Stimulated activated CD4-positive, alpha-beta T cell treated with anti-CD3 and anti-CD28 coated beads, TNF-alpha, amount 100 ng/mL, for 4 hours (primary cell): ENCODE data around the gene DIAPH2.

Experiments
- DNase-seq, 3 experiments: peaks; one replicate each; pipeline ENCODE4 v3.0.0-alpha.2; 2020; ENCODE audit warnings: low read depth in 3 of 3

DIAPH2 gene

DNA sequence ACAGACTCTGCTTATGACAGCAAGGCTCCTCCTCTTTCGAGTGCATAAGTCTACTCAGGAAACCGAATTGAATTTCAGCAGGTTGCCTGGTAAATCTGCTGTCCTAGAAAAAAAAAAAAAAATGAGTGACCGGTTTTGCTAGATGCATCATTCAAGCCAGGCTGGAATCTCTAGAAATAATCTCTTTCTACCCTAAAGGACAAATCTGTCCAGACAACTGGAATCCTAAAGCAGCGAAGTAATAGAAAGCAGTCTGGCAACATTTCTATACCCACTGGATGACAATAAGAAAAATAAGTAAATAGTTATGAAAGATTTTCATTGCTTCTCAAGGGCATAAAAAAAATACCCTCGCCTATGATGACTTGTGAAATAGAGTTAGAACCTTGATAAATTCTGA lies 902.5 kb downstream of the DIAPH2 start:
- DNase-seq: no peak

DNA sequence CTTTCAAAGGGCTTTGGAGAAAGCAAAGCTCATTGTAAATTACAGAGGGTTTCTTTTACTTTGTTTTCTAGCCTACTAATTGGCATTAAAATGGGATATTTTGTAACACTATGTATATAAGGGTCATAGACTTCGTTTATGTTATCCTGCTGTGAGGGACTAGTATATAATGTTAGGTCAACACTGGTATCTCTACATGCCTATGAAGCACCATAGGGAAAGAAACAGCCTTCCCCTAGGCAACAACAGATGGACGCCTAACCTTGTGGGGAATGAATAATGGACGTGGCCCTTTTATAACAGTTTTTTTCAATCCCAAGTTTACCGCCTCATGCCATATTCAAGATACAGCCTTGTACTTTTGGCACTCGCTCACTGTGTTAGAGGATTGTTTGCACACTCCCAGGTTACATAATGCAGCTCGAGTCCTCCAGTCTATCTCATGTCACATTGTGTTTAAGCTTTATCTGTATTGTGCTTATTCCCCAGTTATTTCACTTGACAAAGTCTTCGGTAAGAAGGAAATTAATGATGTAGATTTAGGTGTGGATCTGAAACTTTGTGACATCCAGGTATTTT lies 910.1 kb downstream of the DIAPH2 start:
- DNase-seq: no peak

DNA sequence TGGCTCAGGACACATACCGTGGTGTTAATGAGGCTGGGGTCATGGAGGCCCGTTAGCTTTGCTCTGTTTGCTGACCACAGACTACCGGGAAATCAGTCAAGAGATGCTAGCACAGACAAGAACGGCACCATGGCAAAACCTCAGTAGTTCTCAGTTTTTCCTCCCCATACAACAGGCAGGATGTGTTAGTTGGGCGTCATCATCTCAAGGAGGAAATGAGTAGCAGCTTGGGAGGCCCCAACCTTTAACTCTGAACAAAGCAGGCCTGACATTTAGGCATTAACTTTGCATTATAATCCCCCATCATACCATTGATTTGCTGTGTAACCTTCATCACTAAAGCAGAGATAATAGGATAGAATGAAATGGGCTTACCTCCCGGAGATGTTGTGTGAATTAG lies 913.3 kb downstream of the DIAPH2 start:
- DNase-seq: no peak

DNA sequence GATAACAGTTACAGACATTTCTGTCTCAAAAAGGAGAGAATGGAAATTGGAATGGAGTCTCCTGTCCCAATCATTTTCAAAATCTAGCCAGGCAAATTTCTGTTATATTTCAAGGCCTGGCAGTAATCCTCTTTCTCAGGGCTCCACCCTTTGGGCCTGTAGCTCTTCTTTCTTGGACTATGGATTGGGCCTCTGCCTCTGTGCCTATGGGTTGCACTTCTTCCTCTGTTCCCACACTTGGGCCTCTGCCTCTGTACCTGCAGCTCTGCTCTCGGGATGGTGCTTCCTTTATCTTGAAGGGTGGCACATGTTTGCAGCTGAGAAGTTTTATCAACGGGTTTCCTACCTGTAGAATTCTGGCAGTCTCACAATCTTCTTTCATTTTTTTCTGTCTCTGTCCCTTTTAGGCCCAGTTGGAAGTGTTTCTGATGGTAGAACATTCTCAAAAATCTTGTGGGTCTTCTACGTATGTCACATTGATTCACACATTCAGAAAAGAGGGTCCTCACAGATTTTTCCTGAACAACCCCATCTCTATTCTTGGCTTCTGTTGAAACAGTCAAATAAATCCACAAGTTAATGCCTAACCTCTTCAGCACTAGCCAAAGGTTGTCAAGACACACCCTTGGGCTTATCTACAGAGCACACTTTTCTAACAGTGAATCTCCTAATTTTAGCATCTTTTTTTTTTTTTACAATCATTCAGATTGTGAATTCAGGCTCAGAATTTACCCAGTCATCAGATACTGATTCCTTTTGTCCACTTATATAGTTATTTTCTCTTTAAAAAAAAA lies 918.0 kb downstream of the DIAPH2 start:
- DNase-seq: no peak

DNA sequence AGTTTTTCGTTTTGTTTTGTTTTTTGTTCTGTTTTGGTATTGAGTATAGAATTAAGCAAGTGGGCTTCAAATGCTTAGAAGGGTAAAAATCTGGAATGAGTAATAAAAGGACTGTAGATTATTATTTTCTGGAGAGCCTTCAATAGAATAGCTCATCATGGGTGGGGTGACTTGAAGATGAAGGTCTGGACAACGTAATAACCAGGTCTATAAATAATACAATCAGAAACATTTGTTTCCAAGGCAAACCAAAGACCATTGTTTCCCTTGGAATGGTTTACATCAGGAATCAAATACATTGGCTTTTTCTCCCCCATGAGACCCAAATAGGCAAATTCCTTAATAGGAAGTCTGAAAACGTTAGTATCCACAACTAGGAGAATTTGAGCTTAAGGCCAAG lies 920.6 kb downstream of the DIAPH2 start:
- DNase-seq: no peak

DNA sequence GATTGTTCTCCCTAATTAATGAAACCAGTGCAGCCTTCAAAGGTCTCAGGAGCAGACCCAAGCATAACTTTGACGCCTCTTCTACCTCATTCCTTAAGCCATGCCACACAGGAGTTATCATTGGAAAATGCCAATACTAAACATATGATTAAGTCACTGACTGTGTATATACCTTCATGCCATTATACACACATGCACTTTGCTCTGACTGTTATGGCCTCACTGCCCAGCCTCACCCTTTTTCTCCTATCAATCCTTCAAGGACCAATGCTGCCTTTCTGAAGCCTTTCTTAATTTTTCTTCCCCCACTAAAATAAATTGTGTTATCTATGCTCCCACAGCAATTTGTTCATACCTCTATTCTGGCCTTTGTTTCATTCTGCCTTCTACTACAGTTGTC lies 924.7 kb downstream of the DIAPH2 start:
- no peak for DNase-seq

DNA sequence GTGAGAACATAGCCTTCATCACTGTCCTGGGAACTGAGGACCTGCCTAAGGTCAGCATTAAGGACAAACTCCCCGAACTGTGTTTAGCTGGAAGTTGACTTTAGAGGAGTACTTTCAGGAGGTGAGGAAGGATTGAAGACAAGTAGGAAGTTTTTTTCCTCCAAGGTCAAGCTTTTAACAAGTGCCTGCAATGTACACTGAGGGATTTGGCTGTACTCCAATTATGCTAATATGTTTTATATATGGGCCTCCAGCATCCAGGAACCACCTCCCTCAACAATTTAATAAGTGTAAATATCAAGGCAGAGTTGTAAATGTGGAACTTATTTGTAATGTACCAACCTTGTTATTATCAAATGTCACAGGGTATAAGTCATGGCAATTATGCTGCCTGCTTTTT lies 925.3 kb downstream of the DIAPH2 start:
- no peak for DNase-seq

DNA sequence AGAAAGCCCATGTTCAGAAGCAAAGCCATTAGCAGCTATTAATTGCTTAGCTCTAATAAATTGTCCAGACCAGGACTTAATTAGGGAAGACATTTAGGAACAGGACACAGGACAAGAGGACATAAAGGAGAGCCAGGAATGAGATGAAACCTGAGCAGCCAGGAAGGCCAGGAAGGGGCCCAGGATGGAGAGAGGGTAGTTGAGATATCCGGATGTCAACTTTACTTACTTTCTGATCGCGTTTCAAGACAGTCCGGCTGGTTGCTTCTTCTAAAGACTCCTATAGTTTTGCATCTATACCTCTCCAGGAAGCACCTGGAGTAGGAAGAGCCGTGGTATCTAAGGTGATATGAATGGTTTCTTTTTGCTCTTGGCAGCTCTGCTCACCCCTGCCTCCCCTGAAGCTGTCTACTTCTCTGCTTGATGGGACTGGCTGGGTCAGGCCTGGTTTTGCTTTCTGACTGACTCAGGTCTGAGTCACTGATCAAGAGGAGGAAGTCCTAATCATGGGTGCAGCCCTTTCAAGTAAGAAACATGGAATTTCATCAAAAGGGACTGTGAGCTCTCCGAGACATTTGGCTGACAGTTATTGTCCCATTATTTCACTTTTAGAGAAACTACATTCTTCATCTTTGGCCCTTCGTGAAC lies 932.4 kb downstream of the DIAPH2 start:
- DNase-seq: no peak

DNA sequence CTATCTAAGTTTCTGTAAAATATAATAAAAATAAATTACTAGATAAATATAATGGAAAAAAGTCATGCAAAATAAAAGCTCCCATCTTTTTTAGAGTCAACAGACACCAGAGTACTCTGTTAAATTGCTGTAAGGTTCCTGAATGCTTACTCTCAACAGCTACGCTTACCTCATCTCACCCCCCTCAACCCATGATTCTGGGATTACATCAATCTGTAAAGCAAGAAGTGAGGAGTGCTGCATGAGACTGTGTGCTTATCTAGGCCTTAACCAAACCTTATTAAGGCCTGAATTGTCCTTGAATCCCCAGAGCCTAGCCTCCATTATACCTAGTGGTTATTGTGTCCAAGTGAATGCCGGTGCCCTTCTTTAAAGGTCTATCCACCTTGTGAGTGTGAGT lies 934.9 kb downstream of the DIAPH2 start:
- no peak for DNase-seq

DNA sequence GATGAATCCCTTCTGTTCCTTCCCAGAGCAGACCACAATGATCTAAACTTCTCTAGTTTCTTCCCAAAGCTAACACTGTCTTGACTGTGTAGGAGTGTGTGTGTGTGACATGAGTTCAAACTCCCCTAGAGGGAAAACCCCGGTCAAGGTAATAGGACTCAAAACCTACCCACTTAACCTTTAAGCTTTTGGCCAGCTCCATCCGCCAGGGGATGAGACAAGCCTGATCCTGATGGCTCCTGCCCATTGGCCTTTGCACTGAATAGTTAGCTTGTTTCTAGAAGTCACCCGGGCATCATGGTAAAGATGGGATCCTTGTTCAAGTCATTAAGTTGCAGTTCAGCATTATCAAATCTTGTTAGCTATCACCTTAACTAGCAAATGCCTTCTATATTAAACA lies 937.5 kb downstream of the DIAPH2 start:
- DNase-seq: no peak

DNA sequence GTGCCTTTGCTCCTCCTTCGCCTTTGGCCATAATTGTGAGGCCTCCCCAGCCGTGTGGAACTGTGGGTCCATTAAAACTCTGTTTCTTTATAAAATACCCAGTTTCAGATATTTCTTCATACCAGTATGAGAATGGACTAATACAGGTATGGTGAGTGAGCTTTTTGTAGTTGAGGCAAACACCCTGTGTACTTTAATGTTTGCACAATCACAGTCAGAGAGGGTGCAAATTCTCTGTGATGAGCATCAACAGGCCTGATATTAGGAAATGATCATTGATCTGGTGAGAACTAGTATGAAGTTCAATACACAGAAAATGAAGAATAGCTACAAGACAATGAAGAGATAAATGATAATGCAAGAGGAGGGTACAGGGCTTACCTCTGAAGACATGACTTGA lies 943.7 kb downstream of the DIAPH2 start:
- no peak for DNase-seq

DNA sequence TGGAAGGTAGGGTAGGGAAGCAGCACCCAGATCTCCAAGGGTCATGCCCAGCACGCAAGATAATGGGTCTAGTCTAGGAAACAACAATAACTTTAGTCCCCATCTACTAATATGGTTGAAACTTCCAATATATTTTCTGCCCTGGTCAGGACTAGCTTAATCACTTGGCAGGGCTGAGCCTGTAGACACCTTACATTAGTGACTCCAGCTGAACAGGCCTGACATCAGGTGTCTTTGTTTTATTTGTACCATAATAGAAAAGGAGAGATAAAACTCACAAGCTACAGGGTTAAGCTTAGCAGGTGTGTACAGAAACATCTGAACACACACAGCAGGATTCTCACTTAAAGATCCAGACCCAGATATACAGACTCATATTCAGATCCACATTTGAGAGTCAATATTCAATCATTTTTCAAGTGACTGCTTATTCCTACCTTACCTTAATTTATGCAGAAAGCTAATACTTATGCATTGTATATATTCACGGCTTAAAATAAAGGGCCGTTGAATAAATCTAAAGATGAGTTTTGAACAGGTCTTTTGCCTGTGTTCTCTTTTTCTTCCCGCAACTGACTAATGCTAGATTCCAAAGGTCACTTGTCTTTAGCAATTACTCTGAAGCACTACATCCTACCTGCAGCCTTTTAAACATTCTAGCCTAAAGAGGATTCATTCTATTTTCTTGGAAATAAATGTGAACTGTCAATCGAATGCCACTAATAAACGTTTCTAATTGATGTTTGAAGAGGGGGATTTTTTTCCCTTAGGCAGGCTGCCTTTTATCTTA lies 944.4 kb downstream of the DIAPH2 start:
- DNase-seq: no peak

DNA sequence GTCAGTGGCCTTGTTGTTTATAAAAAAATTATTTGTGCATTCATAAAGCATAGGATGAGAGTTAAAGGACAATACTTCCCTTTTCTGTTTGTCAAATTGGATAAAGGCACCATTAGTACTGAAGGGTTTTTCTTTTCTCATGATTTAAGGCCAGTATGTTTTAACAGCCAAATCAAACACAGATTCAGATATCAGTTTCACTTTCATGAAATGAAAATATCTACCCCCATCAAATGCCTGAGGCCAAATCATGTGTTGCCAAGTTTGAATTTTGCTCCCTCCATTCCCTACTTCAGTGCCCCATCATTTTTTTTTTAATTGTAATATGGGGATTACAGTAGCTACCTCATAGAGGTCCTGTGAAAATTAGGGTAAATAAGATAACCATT lies 944.9 kb downstream of the DIAPH2 start:
- no peak for DNase-seq

DNA sequence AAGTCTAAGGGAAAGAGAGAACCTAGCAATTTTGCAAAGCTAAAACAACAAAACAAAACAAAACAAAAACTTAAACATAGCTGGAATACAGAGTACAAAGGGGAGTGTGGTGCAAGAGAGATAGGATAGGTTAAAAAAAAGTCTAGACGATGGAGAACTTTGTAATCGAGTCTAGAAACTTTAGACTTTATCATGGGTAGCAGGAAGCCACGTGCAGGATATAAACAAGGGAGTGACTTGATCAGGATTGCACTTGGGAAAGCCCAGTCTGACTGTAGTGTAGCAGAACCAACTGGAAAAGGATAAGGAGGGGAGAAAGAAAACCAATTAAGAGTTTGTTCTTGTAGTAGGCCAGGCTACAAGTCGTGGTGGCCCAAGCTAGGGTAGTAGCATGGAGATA lies 949.2 kb downstream of the DIAPH2 start:
- DNase-seq: no peak

DNA sequence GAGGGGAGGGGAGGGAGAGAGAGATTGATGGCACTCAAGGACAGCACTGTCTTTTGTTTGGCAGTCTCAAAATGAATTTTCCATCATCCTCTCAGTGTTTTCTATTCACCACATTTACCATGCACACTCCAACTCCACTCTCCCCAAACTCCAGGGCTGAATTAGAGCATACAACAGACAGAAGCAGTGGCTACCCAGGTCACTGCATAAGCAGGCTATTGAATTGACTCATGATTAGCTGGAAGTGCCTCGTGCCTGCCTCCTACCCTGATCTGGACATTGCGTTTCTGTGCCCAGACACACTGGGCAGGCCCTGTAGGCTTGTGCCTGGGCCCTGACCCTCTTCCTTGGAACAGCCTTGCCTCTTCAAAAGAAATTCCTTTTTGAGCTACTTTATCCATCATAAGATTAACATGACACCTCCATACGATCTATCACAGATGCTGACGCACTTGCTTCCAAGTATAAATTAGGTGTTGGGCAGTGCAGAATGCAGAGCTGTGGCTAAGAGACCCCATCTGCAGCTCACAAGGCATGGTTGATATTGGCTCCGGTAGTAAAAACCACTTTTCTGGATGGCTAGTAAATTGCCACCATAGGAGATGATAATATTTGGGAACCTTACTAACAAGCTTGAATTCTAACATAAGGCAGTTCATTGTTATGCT lies 952.0 kb downstream of the DIAPH2 start:
- no peak for DNase-seq

DNA sequence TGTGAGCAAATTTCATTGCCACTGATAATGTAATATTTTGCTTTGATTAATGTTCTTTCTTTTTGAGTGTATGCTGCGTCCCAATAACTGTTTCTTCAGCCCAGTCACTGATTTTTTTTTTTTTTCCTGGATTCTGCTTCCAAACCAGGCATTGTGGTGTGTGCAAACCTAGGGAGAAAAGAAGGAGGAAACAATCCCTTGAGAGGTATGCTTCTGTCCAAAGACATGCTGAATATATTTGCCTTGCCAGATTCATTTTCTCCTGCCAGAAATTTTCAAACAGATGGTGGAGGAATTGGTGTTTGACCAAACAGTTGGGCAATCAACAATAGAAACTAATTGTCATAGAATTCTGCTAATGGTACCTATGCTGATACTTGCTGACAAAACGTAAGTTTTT lies 952.6 kb downstream of the DIAPH2 start:
- no peak for DNase-seq

DNA sequence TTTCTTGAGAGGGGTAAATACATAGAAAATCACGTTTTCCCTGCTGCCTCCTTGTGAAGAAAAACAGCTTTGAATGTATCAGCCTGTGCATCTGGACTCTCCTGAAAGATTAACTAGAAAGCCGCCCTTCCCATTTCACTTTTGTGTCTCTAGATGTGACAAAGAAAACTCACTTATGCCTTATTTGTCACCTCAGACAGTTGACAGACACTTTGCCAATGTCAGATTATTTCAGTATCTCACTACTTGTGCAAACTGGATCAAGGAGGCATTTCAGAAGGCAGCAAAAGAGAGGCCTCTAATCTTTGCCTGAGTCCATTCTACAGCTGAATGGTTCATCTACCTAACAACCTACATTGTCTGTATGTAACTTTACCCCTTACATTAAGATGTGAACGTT lies 954.0 kb downstream of the DIAPH2 start:
- no peak for DNase-seq

DNA sequence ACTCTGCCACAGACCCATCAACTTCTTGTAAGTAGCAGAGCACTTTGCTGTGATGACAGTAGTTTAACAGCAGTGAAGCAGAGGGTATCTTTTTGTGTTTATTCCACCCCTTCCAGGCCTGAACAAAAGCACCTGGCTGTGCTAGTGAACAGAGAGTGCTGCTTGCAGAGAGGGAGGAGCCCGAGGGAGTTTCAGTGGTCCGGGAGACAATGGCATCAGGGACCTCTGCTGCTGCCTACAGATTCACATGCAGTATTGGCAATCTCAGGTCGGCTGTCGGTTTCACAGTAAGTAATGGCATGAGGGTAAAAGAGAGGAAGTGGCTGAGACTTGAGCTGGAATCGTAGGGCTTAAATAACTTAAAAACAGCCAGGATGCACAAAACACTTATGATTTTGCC lies 954.9 kb downstream of the DIAPH2 start:
- no peak for DNase-seq
